GM12864 (cell line): ENCODE results near the gene LENG1.

ENCODE experiments used
- DNase-seq: peaks from one replicate; pipeline ENCODE4 v3.0.0-alpha.2; 2011; ENCODE audit warnings: low read depth
- H3K4me3 ChIP-seq: 2 replicates; pipeline ENCODE4 v1.5.1; 2011; ENCODE audit warnings: mild to moderate bottlenecking, low read depth, low read length, control low read depth
- TF ChIP-seq, protein P1 (sequence below): IDR thresholded peaks from 2 replicates; pipeline ENCODE4 v1.5.1; 2011; ENCODE audit warnings: low read depth, mild to moderate bottlenecking, moderate library complexity, low read length, control low read depth, inconsistent platforms; ENCODE audit errors: missing control alignments

Gene LENG1

GRCh38 chr19:54128796-54129616, 30.5 kb downstream of the LENG1 start:
- TF ChIP-seq, protein P1, sequence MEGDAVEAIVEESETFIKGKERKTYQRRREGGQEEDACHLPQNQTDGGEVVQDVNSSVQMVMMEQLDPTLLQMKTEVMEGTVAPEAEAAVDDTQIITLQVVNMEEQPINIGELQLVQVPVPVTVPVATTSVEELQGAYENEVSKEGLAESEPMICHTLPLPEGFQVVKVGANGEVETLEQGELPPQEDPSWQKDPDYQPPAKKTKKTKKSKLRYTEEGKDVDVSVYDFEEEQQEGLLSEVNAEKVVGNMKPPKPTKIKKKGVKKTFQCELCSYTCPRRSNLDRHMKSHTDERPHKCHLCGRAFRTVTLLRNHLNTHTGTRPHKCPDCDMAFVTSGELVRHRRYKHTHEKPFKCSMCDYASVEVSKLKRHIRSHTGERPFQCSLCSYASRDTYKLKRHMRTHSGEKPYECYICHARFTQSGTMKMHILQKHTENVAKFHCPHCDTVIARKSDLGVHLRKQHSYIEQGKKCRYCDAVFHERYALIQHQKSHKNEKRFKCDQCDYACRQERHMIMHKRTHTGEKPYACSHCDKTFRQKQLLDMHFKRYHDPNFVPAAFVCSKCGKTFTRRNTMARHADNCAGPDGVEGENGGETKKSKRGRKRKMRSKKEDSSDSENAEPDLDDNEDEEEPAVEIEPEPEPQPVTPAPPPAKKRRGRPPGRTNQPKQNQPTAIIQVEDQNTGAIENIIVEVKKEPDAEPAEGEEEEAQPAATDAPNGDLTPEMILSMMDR: no peak
- no peak overlapping the region for H3K4me3 ChIP-seq
- no peak for DNase-seq

DNA sequence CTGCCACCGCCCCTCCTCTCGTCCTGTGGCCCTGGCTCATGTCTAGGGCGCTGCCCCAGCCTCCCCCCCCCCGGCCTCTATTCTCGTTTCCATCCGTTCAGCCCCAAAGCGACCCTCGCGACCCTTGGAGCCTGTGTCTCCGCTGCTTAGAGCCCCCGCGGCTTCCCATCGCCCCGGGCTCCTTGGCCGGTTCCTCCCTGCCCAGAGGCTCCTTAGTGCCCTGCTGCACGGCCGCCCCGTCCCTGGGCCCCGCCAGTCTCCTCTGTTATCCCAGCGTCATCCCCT, 31.1 kb downstream of the LENG1 start:
- DNase-seq: no peak
- H3K4me3 ChIP-seq: no peak overlapping the region
- TF ChIP-seq, protein P1: no peak

DNA sequence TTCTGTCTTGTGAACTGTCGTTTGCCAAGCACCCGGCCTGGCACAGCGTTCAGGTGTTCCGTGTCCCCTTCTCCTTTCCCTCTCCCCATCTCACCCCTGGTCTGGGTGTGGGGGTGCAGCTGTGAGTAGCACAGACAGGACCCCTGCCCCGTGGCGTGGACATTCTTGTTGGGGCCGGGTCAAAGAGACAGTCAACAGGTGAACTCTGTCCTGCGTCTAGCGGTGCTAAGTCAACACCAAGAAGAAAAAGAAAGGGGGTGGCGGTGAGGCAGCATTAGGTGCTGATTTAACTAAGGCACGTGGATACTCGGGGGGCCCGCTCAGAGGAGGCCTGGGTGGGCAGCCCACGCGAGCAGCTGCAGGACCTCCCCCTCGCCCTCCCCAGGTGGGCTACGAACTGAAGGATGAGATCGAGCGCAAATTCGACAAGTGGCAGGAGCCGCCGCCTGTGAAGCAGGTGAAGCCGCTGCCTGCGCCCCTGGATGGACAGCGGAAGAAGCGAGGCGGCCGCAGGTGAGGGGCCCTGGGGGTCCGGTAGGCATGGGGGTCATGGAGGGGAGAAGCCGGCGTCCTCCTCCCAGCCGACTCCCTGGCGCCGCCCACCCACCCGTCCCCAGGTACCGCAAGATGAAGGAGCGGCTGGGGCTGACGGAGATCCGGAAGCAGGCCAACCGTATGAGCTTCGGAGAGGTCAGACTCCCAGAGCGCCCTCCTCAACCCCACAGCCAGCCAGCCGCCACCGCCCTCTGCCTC, 31.7 kb downstream of the LENG1 start:
- no peak for DNase-seq

DNA sequence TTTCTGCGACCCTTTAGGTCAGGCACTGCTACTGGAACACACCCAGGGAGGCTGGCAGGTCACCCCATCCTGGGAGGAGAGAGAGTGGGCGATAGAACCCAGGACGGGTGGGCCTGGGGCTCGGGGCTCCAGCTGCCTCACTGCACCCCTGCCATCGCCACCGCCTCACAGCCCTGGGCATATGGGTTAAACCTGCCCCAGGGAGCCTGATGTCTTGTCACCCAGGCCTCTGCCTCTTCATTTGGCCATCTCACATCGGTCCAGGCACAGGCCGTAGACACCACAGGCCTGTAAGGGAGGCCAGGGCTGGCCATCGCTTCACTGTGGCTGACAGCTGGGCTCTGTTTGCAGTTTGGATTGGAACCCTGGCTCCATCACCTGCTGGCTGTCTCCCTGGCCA, 33.8 kb downstream of the LENG1 start:
- TF ChIP-seq, protein P1: no peak
- no peak for DNase-seq
- no peak overlapping the region for H3K4me3 ChIP-seq

More for the DNA sequence above, 31.7 kb downstream of the LENG1 start:
- no peak overlapping the region for H3K4me3 ChIP-seq
- TF ChIP-seq, protein P1: no peak

- no peak for DNase-seq
- TF ChIP-seq, protein P1: no peak
- H3K4me3 ChIP-seq: no peak overlapping the region
These were observed 35.1 kb downstream of the LENG1 start for GRCh38 chr19:54124393-54124792.

DNA sequence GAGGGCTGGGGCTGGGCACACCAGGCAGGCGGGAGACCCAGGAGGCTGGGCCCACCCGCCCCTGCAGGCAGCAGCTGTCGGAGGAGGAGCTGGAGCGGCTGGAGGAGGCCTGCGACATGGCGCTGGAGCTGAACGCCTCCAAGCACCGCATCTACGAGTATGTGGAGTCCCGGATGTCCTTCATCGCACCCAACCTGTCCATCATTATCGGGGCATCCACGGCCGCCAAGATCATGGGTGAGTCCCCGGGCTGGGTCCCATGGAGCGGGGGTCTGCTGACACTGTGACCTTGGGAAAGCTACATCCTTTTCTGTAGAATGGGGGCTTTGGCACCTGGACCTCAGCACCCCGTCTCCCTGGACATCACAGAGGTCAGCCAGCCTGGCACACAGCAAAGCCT, 35.8 kb downstream of the LENG1 start:
- TF ChIP-seq, protein P1: no peak
- no peak for DNase-seq

GRCh38 chr19:54121259-54121658, 38.3 kb downstream of the LENG1 start:
- no peak overlapping the region for H3K4me3 ChIP-seq
- TF ChIP-seq, protein P1: no peak
- DNase-seq: no peak

More for the DNA sequence above, 35.8 kb downstream of the LENG1 start:
- H3K4me3 ChIP-seq: no peak overlapping the region
